ENCODE results near the gene PIH1D2. TPM values are rescaled to one million over a fixed set of nuclear protein-coding genes. Genes with fewer than 3 reads are reported as not detected.

The PIH1D2 gene
- total RNA-seq, 1 experiment from 2014 or later = 1.3 TPM

Small RNA genes lying within 50 kb of the gene (small RNA-seq; reads per million reads assigned to genes)
- gene AP000907.3 (not detected), gene RNU6-893P (not detected)

Other genes with a start within 250 kb of the PIH1D2 start
- 18.3 and 25.1 TPM in 2 replicates for gene ALG9, start 202.4 kb downstream of the PIH1D2 start, total RNA-seq (2014; rRNA removed; shearing (Covaris generic))
- gene FDXACB1, start 194.9 kb downstream of the PIH1D2 start, total RNA-seq (2014; rRNA removed; shearing (Covaris generic)) = 6.0 and 7.0 TPM in 2 replicates
- 63.7 and 74.6 TPM in 2 replicates for gene CFAP68, start 194.5 kb downstream of the PIH1D2 start, total RNA-seq (2014; rRNA removed; shearing (Covaris generic))
- gene CRYAB, start 162.2 kb downstream of the PIH1D2 start, total RNA-seq (2014; rRNA removed; shearing (Covaris generic)) = not detected in 2 replicates
- not detected in 2 replicates for gene HSPB2, start 161.3 kb downstream of the PIH1D2 start, total RNA-seq (2014; rRNA removed; shearing (Covaris generic))
- gene C11orf52, start 155.1 kb downstream of the PIH1D2 start, total RNA-seq (2014; rRNA removed; shearing (Covaris generic)) = not detected in 2 replicates
- 2.8 and 5.1 TPM in 2 replicates for gene DIXDC1, start 136.7 kb downstream of the PIH1D2 start, total RNA-seq (2014; rRNA removed; shearing (Covaris generic))
- gene DLAT, start 48.6 kb downstream of the PIH1D2 start, total RNA-seq (2014; rRNA removed; shearing (Covaris generic)) = 65.8 and 67.9 TPM in 2 replicates
- 22.1 and 27.2 TPM in 2 replicates for gene NKAPD1, start 282 bp upstream of the PIH1D2 start, total RNA-seq (2014; rRNA removed; shearing (Covaris generic))
- gene TIMM8B, start 12.7 kb upstream of the PIH1D2 start, total RNA-seq (2014; rRNA removed; shearing (Covaris generic)) = 106 and 119 TPM in 2 replicates
- gene SDHD, start 12.9 kb upstream of the PIH1D2 start, total RNA-seq (2014; rRNA removed; shearing (Covaris generic)) = 247 and 308 TPM in 2 replicates
- gene IL18, start 90.1 kb upstream of the PIH1D2 start, total RNA-seq (2014; rRNA removed; shearing (Covaris generic)) = 0.32 TPM in 1 of 2 replicates, not detected in the other
- 0.94 TPM in 1 of 2 replicates, not detected in the other for gene TEX12, start 93.4 kb upstream of the PIH1D2 start, total RNA-seq (2014; rRNA removed; shearing (Covaris generic))
- 0.17 and 0.19 TPM in 2 replicates for gene BCO2, start 101.5 kb upstream of the PIH1D2 start, total RNA-seq (2014; rRNA removed; shearing (Covaris generic))
- 54.8 and 64.6 TPM in 2 replicates for gene PTS, start 152.4 kb upstream of the PIH1D2 start, total RNA-seq (2014; rRNA removed; shearing (Covaris generic))
- not detected in 2 replicates for gene PLET1, start 186.8 kb upstream of the PIH1D2 start, total RNA-seq (2014; rRNA removed; shearing (Covaris generic))